ENCODE measurements around the gene STXBP3. TPM values are rescaled to one million over a fixed set of nuclear protein-coding genes. Genes with fewer than 3 reads are reported as not detected.

Gene STXBP3
- total RNA-seq, 1 experiment from 2014 or later: 40.2 TPM

GRCh38 chr1:108823632-108824031 lies 77.2 kb downstream of the STXBP3 start:
- in situ Hi-C loops (cut with HindIII; ENCODE audit: low pct_unique_long_range_greater_than_20kb, low sequenced_read_pairs): no loop called here
- no peak for DNase-seq (ENCODE audit: low read depth, low spot score)

GRCh38 chr1:108824051-108824450 lies 77.6 kb downstream of the STXBP3 start:
- in situ Hi-C loops (cut with HindIII; ENCODE audit: low pct_unique_long_range_greater_than_20kb, low sequenced_read_pairs): no loop called here

GRCh38 chr1:108826081-108826635 lies 79.7 kb downstream of the STXBP3 start:
- in situ Hi-C loops (cut with HindIII; ENCODE audit: low pct_unique_long_range_greater_than_20kb, low sequenced_read_pairs): no loop called here

More at GRCh38 chr1:108824051-108824450, 77.6 kb downstream of the STXBP3 start:
- no peak for DNase-seq (ENCODE audit: low read depth, low spot score)

GRCh38 chr1:108828074-108828961 lies 81.8 kb downstream of the STXBP3 start:
- DNase-seq (ENCODE audit: low read depth, low spot score): peak; percentile 81
- in situ Hi-C loops (cut with HindIII; ENCODE audit: low pct_unique_long_range_greater_than_20kb, low sequenced_read_pairs): no loop called here

More at GRCh38 chr1:108826081-108826635, 79.7 kb downstream of the STXBP3 start:
- DNase-seq (ENCODE audit: low read depth, low spot score): no peak

- in situ Hi-C loops (cut with HindIII; ENCODE audit: low pct_unique_long_range_greater_than_20kb, low sequenced_read_pairs): no loop called here
- DNase-seq (ENCODE audit: low read depth, low spot score): no peak
Measured at GRCh38 chr1:108829498-108829916, 83.0 kb downstream of the STXBP3 start.

GRCh38 chr1:108830119-108831008 lies 83.9 kb downstream of the STXBP3 start:
- in situ Hi-C loops (cut with HindIII; ENCODE audit: low pct_unique_long_range_greater_than_20kb, low sequenced_read_pairs): no loop called here

GRCh38 chr1:108831225-108831624 lies 84.8 kb downstream of the STXBP3 start:
- no peak for DNase-seq (ENCODE audit: low read depth, low spot score)
- in situ Hi-C loops (cut with HindIII; ENCODE audit: low pct_unique_long_range_greater_than_20kb, low sequenced_read_pairs): no loop called here

More at GRCh38 chr1:108830119-108831008, 83.9 kb downstream of the STXBP3 start:
- DNase-seq (ENCODE audit: low read depth, low spot score): no peak

- DNase-seq (ENCODE audit: low read depth, low spot score): no peak
Measured at GRCh38 chr1:108832929-108833328, 86.5 kb downstream of the STXBP3 start.

GRCh38 chr1:108841703-108842102 lies 95.2 kb downstream of the STXBP3 start:
- in situ Hi-C loops (cut with HindIII; ENCODE audit: low pct_unique_long_range_greater_than_20kb, low sequenced_read_pairs): no loop called here
- no peak for DNase-seq (ENCODE audit: low read depth, low spot score)

More at GRCh38 chr1:108832929-108833328, 86.5 kb downstream of the STXBP3 start:
- in situ Hi-C loops (cut with HindIII; ENCODE audit: low pct_unique_long_range_greater_than_20kb, low sequenced_read_pairs): no loop called here

- in situ Hi-C loops (cut with HindIII; ENCODE audit: low pct_unique_long_range_greater_than_20kb, low sequenced_read_pairs): no loop called here
- DNase-seq (ENCODE audit: low read depth, low spot score): no peak
Measured at GRCh38 chr1:108842525-108843181, 96.2 kb downstream of the STXBP3 start.

- in situ Hi-C loops (cut with HindIII; ENCODE audit: low pct_unique_long_range_greater_than_20kb, low sequenced_read_pairs): no loop called here
- no peak for DNase-seq (ENCODE audit: low read depth, low spot score)
Measured at GRCh38 chr1:108843390-108844137, 97.1 kb downstream of the STXBP3 start.

GRCh38 chr1:108845446-108845845 lies 99.0 kb downstream of the STXBP3 start:
- no peak for DNase-seq (ENCODE audit: low read depth, low spot score)
- in situ Hi-C loops (cut with HindIII; ENCODE audit: low pct_unique_long_range_greater_than_20kb, low sequenced_read_pairs): no loop called here

- in situ Hi-C loops (cut with HindIII; ENCODE audit: low pct_unique_long_range_greater_than_20kb, low sequenced_read_pairs): no loop called here
- DNase-seq (ENCODE audit: low read depth, low spot score): no peak
Measured at GRCh38 chr1:108845991-108846390, 99.5 kb downstream of the STXBP3 start.

GRCh38 chr1:108847494-108847893 lies 101.0 kb downstream of the STXBP3 start:
- in situ Hi-C loops (cut with HindIII; ENCODE audit: low pct_unique_long_range_greater_than_20kb, low sequenced_read_pairs): no loop called here
- no peak for DNase-seq (ENCODE audit: low read depth, low spot score)

GRCh38 chr1:108848806-108849205 lies 102.3 kb downstream of the STXBP3 start:
- no peak for DNase-seq (ENCODE audit: low read depth, low spot score)
- in situ Hi-C loops (cut with HindIII; ENCODE audit: low pct_unique_long_range_greater_than_20kb, low sequenced_read_pairs): no loop called here

GRCh38 chr1:108850929-108851328 lies 104.5 kb downstream of the STXBP3 start:
- no peak for DNase-seq (ENCODE audit: low read depth, low spot score)
- in situ Hi-C loops (cut with HindIII; ENCODE audit: low pct_unique_long_range_greater_than_20kb, low sequenced_read_pairs): no loop called here

- DNase-seq (ENCODE audit: low read depth, low spot score): no peak
- in situ Hi-C loops (cut with HindIII; ENCODE audit: low pct_unique_long_range_greater_than_20kb, low sequenced_read_pairs): no loop called here
Measured at GRCh38 chr1:108851567-108851966, 105.1 kb downstream of the STXBP3 start.

All from SK-MEL-5 (cell line).